ENCODE measurements around the gene UMODL1.

Gene UMODL1, protein sequence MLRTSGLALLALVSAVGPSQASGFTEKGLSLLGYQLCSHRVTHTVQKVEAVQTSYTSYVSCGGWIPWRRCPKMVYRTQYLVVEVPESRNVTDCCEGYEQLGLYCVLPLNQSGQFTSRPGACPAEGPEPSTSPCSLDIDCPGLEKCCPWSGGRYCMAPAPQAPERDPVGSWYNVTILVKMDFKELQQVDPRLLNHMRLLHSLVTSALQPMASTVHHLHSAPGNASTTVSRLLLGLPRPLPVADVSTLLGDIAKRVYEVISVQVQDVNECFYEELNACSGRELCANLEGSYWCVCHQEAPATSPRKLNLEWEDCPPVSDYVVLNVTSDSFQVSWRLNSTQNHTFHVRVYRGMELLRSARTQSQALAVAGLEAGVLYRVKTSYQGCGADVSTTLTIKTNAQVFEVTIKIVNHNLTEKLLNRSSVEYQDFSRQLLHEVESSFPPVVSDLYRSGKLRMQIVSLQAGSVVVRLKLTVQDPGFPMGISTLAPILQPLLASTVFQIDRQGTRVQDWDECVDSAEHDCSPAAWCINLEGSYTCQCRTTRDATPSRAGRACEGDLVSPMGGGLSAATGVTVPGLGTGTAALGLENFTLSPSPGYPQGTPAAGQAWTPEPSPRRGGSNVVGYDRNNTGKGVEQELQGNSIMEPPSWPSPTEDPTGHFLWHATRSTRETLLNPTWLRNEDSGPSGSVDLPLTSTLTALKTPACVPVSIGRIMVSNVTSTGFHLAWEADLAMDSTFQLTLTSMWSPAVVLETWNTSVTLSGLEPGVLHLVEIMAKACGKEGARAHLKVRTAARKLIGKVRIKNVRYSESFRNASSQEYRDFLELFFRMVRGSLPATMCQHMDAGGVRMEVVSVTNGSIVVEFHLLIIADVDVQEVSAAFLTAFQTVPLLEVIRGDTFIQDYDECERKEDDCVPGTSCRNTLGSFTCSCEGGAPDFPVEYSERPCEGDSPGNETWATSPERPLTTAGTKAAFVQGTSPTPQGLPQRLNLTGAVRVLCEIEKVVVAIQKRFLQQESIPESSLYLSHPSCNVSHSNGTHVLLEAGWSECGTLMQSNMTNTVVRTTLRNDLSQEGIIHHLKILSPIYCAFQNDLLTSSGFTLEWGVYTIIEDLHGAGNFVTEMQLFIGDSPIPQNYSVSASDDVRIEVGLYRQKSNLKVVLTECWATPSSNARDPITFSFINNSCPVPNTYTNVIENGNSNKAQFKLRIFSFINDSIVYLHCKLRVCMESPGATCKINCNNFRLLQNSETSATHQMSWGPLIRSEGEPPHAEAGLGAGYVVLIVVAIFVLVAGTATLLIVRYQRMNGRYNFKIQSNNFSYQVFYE
- 3.8 to 4.1 reads per million in 2 donors for total RNA-seq

- DNase-seq = no peak
Observed at GRCh38 chr21:42071146-42071737, at the start of gene UMODL1. UMODL1 (plus strand) TSS chr21:42071317; CDS start chr21:42071317, 0 bp downstream.

GRCh38 chr21:42021371-42022090 lies 49.6 kb upstream of the UMODL1 start:
- DNase-seq = no peak

GRCh38 chr21:42022091-42022430 lies 49.1 kb upstream of the UMODL1 start:
- no peak for DNase-seq

GRCh38 chr21:42022906-42023305 lies 48.2 kb upstream of the UMODL1 start:
- DNase-seq = no peak

GRCh38 chr21:42025376-42026081 lies 45.6 kb upstream of the UMODL1 start:
- DNase-seq = no peak

DNA sequence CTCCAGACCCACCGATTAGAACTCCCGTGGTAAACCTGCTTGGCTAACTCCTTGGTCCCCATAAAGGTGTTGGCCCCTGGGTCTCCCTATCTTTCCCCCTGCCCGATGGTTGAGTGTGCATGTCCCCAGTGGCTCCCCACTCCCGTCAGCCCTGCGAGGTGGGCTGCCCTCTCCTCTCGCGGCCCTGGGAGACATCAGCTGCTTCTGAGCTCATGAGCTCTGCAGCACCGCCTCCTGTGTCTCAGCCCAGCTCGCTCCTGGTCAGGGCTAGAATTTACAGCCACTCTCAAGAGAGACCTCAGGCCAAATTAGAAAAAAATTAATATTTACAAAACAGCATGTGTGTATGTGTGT lies 45.1 kb upstream of the UMODL1 start:
- no peak for DNase-seq

- peak in 1 of 5 experiments; percentile 23 for DNase-seq
Observed at GRCh38 chr21:42027085-42027821, 43.9 kb upstream of the UMODL1 start.

GRCh38 chr21:42027822-42028765 lies 43.0 kb upstream of the UMODL1 start:
- no peak for DNase-seq

- DNase-seq = no peak
Observed at GRCh38 chr21:42028766-42029425, 42.2 kb upstream of the UMODL1 start.

- DNase-seq = no peak
Observed at GRCh38 chr21:42030311-42030710, 40.8 kb upstream of the UMODL1 start.

GRCh38 chr21:42031241-42031640 lies 39.9 kb upstream of the UMODL1 start:
- no peak for DNase-seq

DNA sequence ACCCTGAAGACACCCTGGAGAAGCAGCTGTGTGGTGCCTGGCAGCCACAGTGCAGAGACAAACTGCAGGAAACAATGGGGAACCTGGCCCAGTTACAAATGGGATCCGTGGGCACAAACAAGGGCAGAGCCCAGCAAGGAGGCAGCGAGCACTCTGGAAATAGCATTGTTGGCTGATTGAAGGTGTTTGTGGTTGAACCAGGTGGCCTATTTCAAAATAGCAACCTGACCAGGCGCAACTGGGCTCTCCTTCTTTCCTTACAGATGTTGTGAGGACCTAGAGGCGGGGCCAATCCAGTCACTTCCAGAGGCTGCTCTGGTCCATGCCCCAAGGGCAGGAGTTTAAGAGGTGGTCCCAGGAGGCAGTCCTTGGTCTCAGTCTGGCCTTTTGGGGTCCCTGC lies 39.3 kb upstream of the UMODL1 start:
- DNase-seq = no peak

DNA sequence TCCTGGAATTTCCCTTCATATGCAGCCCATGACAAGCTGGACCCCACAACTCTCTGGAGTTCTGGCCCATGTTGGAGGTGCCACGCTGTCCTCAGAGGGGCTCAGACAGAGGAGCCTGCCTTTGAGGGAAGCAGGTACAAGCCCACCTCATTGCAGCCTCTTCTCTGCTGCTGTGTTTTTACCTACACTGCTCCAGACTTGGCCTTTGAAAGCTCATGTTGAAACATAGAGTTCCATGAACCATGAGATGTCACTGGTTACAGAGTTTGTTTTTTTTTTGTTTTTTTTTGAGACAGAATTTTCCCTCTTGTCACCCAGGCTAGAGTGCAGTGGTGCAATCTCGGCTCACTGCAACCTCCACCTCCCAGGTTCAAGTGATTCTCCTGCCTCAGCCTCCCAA lies 38.9 kb upstream of the UMODL1 start:
- no peak for DNase-seq

GRCh38 chr21:42032968-42033367 lies 38.1 kb upstream of the UMODL1 start:
- DNase-seq = no peak

DNA sequence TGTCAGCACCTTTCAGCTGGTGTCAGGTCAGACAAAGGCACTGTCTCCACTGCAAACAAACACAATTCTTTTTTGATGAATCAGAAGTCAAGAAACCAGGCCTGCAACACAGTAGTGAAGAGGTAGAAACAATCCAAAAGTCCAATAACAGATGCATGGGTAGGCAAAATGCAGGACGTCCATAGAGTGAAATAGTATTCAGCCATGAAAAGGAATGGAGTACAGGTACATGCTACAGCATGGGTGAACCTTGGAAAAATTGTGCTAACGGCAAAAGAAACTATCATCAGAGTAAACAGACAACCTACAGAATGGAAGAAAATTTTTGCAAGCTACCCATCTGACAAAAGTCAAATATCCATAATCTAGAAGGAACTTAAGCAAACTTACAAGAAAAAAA lies 34.8 kb upstream of the UMODL1 start:
- no peak for DNase-seq

DNA sequence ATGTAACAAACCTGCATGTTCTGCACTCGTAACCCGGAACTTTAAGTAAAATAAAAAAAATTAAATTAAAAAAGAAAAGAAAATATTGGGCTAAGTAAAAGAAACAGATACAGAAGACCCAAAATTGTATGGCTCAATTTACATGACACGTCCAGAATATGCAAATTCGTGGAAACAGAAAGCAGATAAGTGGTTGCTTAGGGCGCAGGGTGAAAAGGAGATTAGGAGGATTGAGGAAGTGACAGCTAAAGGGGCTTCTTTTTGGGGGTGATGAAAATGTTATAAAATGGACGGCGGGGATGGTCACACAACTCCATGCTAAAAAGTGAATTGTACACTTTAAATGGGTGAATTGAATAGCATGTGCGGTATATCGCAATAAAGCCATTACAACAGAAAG lies 33.6 kb upstream of the UMODL1 start:
- no peak for DNase-seq

GRCh38 chr21:42037943-42038342 lies 33.2 kb upstream of the UMODL1 start:
- DNase-seq = no peak

- DNase-seq = no peak
Observed at GRCh38 chr21:42038393-42038792, 32.7 kb upstream of the UMODL1 start.
